22Rv1 (cell line): ENCODE measurements around the gene KLC1.

Source experiments
- CTCF ChIP-seq: fragments of 450-650 bp; IDR thresholded peaks from 2 replicates; pipeline ENCODE4 v1.5.1; 2017; ENCODE audit warnings: mild to moderate bottlenecking
- ZFX ChIP-seq: fragments of 450-650 bp; IDR thresholded peaks from 2 replicates; pipeline ENCODE4 v1.6.1; 2017; ENCODE audit warnings: antibody characterized with exemption, borderline replicate concordance

GRCh38 chr14:103692159-103692558, 63.1 kb downstream of the KLC1 start:
- TF ChIP-seq CTCF: no peak
- no peak for TF ChIP-seq ZFX
